GM18517 (cell line): ENCODE measurements around the gene ADAMTSL5.
"Not testable (repeated sequence)": the region's sequence is repeated elsewhere in the genome, so short reads cannot be mapped to it uniquely, and the experiment has no call there.

Experiments used
- ATAC-seq: cut with Tn5 transposase; IDR thresholded peaks from one replicate; pipeline ENCODE4 v1.9.1; 2021; ENCODE audit warnings: mild to moderate bottlenecking, moderate library complexity; ENCODE audit not compliant: unreplicated experiment

The ADAMTSL5 gene, protein sequence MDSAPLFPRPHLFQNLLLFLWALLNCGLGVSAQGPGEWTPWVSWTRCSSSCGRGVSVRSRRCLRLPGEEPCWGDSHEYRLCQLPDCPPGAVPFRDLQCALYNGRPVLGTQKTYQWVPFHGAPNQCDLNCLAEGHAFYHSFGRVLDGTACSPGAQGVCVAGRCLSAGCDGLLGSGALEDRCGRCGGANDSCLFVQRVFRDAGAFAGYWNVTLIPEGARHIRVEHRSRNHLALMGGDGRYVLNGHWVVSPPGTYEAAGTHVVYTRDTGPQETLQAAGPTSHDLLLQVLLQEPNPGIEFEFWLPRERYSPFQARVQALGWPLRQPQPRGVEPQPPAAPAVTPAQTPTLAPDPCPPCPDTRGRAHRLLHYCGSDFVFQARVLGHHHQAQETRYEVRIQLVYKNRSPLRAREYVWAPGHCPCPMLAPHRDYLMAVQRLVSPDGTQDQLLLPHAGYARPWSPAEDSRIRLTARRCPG

DNA sequence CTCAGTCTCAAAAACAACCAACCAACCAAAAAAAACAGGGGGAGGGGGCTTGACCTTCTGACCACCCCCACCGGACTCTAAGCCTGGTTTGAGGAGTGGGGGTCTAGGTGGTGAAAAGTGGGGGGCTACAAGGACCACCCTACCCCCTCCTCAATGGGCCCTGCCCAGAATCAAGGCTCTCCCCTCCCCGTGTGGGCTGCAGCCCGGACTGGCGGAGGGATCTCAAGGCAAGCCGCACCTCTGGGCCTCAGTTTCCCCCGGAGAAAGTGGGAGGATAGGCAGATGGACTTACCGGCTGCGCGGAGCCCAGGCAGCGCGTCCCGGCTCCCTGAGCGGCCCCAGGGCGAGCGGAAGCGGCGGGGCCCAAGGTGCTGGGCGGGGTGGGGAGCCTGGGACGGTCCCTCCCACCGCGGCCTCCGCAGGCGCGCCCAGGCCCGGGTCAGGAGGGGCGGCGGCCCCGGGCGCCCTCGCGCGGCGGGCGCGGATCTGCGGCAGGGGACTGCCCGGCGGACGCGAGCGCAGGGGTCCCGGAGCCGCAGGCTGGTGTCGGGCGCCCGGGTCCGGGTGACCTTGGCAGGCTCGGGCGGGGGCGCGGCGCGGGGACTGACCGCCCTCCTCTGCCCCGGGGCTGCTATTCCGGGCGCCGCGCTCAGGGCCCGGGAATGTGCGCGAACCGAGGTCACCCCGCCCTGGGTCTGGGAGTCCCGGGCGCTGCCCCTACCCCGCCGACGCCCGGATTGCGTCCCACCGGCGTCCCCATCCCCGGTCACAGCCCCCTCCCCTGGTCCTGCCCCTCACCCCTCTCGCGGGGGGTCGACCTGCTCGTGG, at the start of gene ADAMTSL5:
TSS of gene ADAMTSL5 (minus strand) at position 349 of the 828 bp plus-strand sequence. CDS start 2,076 bp downstream, outside the sequence.
- ATAC-seq = no peak

DNA sequence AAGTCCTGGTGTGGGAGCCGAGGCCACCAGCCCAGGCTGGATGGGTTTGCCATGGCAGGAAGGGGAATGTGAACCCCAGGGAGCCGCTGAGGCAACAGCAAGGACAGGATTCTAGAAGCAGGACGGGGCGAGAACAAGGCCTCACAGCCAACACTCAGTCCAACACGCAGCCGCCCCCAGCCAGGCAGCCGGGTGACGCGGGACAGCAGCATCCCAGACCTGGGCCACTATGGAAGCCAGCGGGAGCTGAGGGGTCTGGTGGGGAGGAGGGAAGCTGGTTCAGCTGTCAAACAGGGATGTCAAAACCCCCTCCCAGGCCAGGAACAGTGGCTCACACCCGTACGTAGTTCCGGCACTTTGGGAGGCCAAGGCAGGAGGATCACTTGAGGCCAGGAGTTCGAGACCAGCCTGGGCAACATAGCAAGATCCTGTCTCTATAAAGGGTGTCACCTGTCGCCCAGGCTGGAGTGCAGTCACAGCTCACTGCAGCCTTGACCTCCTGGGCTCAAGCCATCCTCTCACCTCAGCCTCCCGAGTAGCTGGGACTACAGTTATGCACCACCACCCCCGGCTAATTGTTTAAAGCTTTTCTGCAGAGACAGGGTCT, 48.5 kb upstream of the ADAMTSL5 start:
- no peak for ATAC-seq

DNA sequence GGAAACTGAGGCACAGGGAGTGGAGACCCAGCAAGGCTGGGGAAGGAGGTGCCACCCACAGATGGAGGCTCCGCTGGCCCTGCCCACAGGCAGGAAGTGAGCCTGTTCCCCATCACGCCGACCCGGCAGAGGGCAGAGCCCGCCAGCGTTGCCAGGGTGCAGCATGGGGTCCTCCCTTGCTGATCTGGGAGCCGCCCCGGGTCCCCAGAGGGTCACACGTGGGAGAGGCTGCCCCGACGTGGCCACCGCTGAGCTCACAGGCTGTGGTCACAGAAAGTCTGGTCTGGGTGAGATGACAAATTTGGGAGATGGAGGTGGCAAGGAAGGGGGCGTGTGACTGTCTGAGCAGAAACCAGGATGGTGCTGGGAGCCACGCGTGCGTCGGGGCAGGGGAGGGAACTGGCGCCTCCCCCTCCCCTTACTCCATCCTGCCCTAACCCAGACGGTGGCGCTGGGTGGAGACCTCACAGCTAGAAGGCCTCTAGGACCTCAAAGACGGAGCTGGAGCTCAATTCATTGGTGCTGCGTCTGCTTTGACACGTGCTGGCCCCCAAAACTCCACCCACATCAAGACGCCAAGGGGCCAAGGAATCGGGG, 47.6 kb upstream of the ADAMTSL5 start:
- no peak for ATAC-seq

DNA sequence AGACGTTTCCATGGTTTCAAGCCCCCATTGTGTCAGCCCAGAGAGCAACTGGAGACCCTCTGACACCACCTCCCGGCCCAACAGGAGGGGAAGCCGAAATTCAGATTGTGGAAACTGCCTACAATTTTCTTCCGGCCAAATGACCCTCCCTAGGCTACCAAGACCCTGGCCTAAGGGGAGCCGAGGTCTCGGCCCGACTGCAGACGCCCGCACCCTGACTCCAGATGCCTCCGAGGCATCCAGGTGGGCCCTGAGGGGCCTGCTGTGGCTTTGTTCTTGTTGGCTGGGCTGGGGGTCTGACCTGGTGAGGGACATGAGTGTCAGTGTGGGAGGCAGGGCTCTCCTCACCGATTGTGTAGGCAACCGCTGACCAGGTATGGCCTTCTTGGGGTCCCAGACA, 45.7 kb upstream of the ADAMTSL5 start:
- no peak for ATAC-seq

DNA sequence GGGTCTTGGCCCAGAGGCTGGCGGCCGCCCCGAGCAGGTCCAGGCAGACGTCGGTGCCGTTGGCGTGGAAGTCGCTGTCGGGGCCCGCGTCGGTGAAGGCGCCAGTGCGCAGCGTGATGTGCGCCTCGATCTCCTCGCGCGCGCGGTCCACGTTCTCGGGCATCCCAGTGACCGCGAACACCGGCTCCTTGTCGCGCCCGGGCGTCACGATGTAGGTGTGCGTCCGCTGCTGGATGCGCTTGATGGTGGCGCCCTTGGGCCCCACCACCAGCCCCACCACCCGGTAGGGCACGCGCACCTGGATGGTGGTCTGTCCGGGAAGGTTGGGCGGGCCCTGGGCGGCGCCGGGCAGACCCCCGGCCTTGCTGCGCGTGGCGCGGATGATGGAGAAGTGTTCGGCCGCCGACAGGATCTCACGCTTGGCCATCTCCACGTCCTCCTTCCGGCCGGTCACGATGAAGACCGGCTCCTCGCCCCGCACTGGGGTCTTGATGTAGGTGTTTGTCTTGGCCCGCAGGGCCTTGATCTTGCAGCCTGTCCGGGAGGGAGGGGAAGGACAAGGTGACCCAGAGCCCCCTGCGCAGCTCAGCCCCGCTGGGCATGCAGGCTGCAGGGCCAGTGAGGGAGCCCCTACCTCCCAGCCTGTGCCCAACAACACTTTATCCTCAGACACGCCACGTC, 43.7 kb upstream of the ADAMTSL5 start:
- ATAC-seq = no peak

DNA sequence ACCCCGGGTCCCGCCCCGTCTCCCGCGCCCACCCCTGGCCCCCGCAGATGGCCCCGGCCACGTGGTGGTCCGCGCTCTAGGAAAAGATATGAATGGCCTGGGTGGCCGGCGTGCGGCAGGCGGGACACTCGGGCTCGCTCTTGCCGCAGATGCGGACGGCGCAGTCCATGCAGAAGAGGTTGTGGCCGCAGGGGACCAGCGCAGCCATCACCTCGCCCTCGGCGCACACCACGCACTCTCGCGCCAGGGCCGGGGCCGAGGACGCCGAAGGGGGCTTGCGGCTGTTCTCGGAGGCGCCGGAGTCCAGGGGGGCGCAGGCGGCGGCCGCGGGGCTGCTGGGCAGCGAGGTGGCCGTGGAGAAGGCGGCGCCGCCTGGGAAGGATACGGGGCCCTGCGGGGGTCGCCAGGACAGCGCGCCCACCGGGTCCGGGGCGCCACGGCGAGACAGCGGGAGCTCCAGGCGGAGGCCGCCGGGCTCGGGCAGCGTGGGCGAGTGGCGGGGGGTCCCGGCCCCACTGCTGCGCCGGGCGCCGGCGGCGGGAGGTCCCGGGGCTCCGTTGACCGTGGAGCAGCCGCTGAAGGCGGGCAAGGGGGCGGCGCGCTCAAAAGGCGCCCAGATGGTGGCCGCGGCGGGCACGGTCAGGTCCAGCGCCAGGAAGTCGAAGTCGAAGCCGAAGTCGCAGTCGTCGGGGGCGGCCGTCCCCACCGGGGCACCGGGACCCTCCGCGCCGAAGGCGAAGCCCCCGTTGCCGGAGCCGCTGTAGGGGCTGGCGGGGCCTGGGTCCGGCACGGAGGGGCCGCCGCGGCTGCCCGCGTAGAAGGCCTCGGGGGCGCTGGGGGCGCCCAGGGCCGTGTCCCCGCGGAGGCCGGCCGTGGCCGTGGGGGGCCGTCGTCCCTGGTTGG, 42.9 kb upstream of the ADAMTSL5 start:
- ATAC-seq = no peak

DNA sequence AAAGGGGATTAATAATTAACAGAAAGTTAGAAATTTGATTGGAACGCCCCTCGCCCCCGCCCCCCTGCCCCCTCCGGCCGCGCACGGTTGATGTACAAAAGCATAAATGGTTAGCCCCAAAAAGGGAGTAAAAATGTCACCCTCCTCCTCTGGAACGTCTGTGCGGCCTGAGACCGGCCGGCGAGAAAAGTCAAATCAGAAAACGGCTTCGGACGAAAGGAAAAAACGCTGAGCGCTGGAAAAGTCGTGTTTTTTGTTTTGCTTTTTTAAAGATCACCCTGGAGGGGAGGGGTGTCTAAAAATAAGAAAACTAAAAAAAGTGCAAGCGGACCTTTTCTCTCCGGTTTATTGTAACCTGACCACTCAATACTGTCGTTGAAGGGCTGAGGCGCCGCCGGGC, 42.1 kb upstream of the ADAMTSL5 start:
- no peak for ATAC-seq

DNA sequence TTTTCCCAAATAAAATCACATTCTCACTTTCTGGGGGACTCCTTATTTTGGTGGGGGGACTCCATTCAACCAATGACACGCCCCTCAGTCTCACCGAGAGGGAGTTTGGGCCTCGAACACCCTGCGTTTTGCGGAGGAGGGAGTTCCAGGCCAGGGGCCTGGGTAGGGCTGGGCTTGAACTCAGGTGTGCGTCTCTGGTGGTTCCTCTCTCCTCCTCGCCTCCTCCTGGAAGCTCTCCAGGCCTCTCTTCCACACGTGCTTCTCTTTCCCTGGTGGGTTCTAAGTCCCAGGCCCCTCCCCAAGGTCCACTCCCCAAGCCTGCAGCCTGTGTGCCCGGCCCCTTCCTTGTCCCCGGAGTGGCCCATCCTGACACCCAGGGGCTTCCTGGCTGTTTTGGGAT, 40.6 kb upstream of the ADAMTSL5 start:
- no peak for ATAC-seq

DNA sequence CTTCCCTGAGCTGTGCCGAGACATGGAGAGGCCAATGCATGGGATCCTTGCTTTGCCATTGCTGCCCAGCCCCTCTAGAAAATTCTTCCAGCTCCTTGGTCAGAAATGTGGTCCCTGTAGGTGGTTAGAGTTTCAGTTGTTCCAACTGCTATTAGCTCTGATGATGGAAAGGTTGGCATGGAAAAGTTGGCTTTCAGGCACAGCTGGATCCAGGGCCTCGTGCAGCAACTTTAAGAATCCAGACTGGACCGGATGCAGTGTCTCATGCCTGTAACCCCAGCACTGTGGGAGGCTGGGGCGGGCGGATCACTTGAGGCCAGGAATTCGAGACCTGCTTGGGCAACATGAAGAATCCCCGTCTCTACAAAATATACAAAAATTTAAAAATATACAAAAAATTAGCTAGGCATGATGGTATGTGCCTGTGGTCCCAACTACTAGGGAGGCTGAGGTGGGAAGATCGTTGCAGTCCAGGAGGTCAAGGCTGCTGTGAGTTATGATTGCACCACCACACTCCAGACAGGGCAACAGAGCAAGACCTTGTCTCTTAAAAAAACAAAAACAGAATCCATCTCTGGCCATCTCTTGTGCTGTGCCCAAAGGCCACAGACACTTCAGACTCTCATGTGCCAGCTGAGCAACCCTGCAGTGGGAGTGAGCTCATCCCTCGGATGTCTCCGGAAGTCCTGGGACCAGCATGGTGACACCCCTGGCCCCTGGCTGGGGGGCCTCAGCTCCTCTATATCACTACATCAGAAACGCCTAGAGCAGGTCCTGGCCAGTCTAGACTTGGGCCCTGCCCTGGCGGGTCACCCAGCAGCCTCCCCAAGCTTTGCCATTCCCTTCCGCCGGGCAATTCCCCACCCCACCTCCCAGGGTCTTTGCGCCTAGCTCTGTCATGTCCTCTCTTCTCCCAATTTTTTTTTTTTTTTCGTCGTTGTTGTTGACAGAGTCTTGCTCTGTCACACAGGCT, 38.5 kb upstream of the ADAMTSL5 start:
- no peak for ATAC-seq

DNA sequence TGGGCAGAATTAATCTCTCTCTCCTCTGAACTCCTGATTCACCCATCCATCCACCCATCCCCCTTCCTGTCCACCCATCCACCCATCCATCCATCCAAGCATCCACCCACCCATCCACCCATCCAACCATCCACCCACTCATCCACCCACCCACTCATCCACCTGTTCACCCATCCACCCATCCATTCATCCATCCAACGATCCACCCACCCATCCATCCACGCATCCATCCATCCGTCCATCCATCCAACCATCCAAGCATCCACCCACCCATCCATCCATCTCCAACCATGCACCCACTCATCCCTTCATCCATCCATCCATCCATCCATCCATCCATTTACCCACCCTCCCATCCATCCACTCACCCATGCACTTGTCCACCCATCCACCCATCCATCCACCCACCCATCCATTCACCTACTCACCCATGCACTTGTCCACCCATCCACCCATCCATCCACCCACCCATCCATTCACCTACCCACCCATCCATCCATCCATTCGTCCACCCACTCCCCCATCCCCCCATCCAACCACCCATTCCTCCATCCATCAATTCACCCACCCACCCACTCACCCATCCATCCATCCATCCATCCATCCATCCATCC, 36.6 kb upstream of the ADAMTSL5 start:
- no peak for ATAC-seq

DNA sequence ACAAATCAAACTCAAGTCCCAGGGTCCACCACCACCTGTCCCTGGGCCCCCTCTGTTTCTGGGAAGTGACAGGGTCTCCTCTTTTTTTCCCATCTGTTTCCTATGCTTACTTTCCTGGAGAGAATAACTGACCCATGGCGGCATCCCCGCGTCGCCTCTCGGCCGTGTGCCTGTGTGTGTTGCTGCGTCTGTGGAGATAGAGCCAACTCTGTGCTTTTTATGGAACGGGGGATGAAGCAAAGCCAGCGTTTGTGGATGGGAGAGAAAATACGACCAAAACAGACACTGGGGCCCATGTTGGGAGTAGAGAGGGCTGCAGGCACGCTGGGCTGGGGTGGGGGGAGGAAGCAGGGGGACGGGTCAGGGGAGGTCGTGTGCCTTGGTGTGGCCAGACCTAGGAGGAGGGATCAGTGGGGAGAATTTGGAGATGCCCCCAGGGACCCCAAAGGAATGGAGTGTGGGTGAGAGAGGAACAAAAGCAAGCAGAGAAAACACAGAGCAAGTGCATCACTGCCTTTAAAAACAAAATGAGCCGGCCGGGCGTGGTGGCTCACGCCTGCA, 27.6 kb upstream of the ADAMTSL5 start:
- ATAC-seq = no peak

DNA sequence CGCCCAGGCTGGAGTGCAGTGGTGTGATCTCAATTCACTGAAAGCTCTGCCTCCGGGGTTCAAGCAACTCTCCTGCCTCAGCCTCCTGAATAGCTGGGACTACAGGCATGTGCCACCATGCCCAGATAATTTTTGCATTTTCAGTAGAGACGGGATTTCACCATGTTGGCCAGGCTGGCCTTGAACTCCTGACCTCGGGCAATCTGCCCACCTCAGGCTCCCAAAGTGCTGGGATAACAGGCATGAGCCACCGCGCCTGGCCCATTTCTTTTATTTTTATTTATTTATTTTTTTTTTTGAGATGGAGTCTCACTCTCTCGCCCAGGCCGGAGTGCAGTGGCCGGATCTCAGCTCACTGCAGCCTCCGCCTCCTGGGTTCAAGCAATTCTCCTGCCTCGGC, 26.9 kb upstream of the ADAMTSL5 start:
- not testable (repeated sequence) for ATAC-seq

DNA sequence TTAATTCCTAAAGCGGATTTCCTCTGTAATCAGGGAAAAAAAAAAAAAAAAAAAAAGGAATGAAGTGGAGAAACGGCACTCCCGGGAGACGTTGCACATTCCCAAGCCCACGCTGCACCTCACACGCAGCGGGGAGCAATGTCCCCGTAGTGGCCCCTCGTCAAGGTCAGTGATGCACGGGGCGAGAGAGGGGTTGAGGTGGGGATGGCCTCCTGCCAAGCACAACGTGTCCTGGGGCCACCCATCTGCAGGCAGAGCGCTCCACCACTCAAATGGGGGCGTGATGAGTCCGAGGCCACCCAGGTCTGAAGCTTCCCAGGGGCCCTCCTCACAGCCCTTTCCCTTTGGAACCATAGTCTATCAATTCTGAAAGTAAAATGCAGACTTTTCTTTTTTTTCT, 26.2 kb upstream of the ADAMTSL5 start:
- no peak for ATAC-seq

DNA sequence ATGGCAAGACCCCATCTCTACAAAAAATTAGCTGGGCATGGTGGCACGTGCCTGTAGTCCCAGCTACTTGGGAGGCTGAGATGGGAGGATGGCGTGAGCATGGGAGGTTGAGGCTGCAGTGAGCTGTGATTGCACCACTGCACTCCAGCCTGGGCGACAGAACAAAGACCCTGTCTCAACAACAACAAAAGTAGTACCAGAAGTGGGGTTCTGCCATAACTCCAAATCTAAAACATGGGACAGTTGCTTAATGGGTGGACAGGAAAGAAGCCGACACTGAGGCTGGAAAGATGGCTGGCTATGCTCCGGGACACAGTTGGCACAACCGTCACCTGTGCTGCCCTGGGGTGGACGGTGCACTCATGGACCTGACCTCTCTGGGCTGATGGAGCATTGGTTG, 22.9 kb upstream of the ADAMTSL5 start:
- not testable (repeated sequence) for ATAC-seq

DNA sequence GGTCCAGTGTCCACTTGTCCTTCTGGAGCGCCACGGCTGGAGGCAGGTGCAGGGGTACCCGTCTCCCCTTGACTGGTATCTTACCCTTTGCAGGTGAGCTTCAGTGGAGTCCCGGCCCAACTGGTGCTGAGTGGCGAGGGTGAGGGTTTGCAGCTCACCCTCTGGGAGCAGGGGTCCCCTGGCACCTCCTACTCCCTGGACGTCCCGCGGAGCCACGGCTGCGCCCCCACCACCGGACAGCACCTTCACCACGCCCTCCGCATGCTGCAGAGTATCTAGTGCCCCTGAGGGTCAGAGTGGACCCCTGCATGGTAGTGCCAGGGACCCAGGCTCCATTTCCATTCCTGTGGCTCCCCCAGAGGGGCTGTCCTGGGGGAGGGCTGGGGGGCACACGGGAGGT, 22.2 kb upstream of the ADAMTSL5 start:
- ATAC-seq = no peak

DNA sequence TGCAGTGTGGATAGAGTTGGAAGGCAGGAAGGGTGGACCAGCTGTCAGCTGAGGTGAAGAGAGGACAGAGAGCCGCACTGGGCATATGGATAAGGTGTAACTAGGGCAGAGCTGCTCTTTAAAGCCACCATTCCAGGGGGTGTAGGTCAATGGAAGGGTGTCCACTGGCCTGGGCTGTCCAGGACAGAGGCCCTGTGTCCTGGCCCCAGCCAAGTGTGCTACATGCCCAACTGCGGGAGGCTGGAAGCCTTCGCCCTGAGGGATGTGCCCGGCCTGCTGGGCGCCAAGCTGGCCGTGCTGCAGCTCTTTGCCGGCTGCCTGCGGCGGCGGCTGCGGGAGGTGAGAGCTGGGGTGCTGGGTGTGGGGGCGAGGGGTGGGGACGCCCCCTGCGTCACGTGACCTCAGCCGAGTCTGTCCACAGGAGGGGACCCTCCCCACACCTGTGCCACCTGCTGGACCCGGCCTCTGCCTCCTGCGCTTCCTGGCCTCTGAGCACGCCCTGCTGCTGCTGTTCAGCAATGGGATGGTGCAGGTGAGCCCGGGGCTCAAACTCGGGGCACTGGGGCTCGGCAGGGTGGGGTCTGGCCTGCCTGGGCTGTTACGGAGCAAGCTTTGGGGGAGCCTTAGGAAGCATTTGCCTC, 20.8 kb upstream of the ADAMTSL5 start:
- no peak for ATAC-seq

DNA sequence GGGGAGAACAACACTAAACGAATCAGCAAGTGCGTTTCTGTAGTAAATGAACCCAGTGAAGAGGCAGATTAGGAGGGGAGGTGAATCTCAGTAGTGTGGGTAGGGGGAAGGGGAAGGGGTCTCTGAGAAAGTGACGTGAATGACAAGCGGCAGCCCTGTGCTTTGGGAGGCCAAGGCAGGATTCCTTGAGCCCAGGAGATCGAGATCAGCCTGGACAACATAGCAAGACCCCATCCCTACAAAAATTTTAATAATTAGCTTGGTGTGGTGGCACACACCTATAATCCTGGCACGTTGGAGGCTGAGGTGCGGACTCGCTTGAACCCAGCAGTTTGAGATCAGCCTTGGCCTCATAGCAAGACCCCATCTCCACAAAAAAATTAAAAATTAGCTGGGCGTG, 19.2 kb upstream of the ADAMTSL5 start:
- no peak for ATAC-seq
